ENCODE data around the gene PELI3. TPM values are rescaled to one million over a fixed set of nuclear protein-coding genes. Genes with fewer than 3 reads are reported as not detected.

The PELI3 gene
- total RNA-seq, 2 experiments from 2014 or later = 5.7 to 7.0 TPM

GRCh38 chr11:66489636-66490035, 22.9 kb downstream of the PELI3 start:
- ATAC-seq (no peak), DNase-seq (no peak)
- Mint-ChIP-seq H3K27me3 (no peaks in the 10 kb centered on the region), H3K36me3 (ENCODE audit: low read depth) (peaks cover 24% of the 10 kb centered on the region), H3K9me3 (ENCODE audit: low read depth) (no peaks in the 10 kb centered on the region), H3K4me1 (peaks cover 3% of the 10 kb centered on the region), H3K4me3 (no peak overlapping the region), H3K27ac (no peak overlapping the region)
- POLR2A ChIA-PET = no interaction called here
- CTCF ChIA-PET = interaction anchor here (0.6 kb wide), 1 partner anchor 10 kb away, joined by 3 read pairs; the partner anchor contains the start of gene DPP3
- intact Hi-C loops (cut with DNase I, micrococcal nuclease) = no loop called here

GRCh38 chr11:66491315-66491935, 24.7 kb downstream of the PELI3 start:
- H3K27me3 Mint-ChIP-seq = no peaks in the 10 kb centered on the region
- H3K27ac Mint-ChIP-seq = no peak overlapping the region
- no peaks in the 10 kb centered on the region for H3K9me3 Mint-ChIP-seq (ENCODE audit: low read depth)
- H3K36me3 Mint-ChIP-seq (ENCODE audit: low read depth) = peaks cover 19% of the 10 kb centered on the region
- ChIA-PET CTCF (interaction anchor here (1.4 to 1.7 kb wide), 4 partner anchors 8 to 103 kb away, joined by 3 to 4 read pairs (median 4); partner anchors contain the start of gene DPP3), POLR2A (no interaction called here)
- no peaks in the 10 kb centered on the region for H3K4me1 Mint-ChIP-seq
- no peak overlapping the region for H3K4me3 Mint-ChIP-seq
- DNase-seq = no peak
- intact Hi-C loops (cut with DNase I, micrococcal nuclease) = no loop called here
- ATAC-seq = no peak

- Mint-ChIP-seq H3K27me3 (no peaks in the 10 kb centered on the region), H3K9me3 (ENCODE audit: low read depth) (no peaks in the 10 kb centered on the region), H3K27ac (no peak overlapping the region), H3K4me1 (no peaks in the 10 kb centered on the region), H3K4me3 (no peak overlapping the region), H3K36me3 (ENCODE audit: low read depth) (peaks cover 21% of the 10 kb centered on the region)
- ATAC-seq (no peak), DNase-seq (no peak)
- intact Hi-C loops (cut with DNase I, micrococcal nuclease) = no loop called here
- CTCF ChIA-PET = interaction anchor here (0.6 to 1.7 kb wide), 5 partner anchors 9 to 283 kb away, joined by 3 to 4 read pairs (median 3); partner anchors contain the start of gene DPP3
- POLR2A ChIA-PET = interaction anchor here (1.1 kb wide), 1 partner anchor 12 kb away, joined by 3 read pairs; the partner anchor contains the start of gene DPP3
Measured at GRCh38 chr11:66492161-66492865, 25.6 kb downstream of the PELI3 start.

- Mint-ChIP-seq H3K27me3 (no peaks in the 10 kb centered on the region), H3K4me1 (no peaks in the 10 kb centered on the region), H3K9me3 (ENCODE audit: low read depth) (no peaks in the 10 kb centered on the region), H3K36me3 (ENCODE audit: low read depth) (peaks cover 24% of the 10 kb centered on the region), H3K4me3 (no peak overlapping the region), H3K27ac (no peak overlapping the region)
- POLR2A ChIA-PET = interaction anchor here (1.1 kb wide), 1 partner anchor 13 kb away, joined by 3 read pairs; the partner anchor contains the start of gene DPP3
- intact Hi-C loops (cut with DNase I, micrococcal nuclease) = no loop called here
- DNase-seq (no peak), ATAC-seq (no peak)
- CTCF ChIA-PET = interaction anchor here (0.6 to 1.7 kb wide), 4 partner anchors 13 to 284 kb away, joined by 3 to 4 read pairs (median 3); partner anchors contain the start of gene DPP3
Measured at GRCh38 chr11:66493130-66493529, 26.4 kb downstream of the PELI3 start.

DNA sequence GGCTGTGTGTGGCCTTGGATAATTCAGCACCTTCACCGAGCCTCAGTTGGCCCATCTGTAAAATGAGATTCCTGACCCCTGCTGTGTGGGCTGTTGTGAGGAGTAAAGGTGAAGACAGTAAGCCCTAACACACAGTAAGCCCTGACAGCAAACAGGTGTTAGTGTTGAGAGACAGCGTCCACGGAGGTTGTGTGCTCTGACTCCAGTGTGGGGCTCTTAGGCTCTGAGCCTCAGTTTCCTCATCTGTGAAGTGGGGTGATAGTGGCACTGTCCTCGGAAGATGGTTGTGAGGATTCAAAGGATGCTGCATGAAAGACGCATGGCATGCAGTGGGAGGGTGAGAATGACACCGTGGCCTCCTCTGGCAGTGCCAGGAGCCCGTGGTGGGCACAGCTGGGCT, 27.8 kb downstream of the PELI3 start:
- H3K4me3 Mint-ChIP-seq = no peak overlapping the region
- H3K27ac Mint-ChIP-seq = no peak overlapping the region
- POLR2A ChIA-PET = no interaction called here
- ATAC-seq (no peak), DNase-seq (no peak)
- H3K27me3 Mint-ChIP-seq = no peaks in the 10 kb centered on the region
- H3K4me1 Mint-ChIP-seq = no peaks in the 10 kb centered on the region
- intact Hi-C loops (cut with DNase I, micrococcal nuclease) = no loop called here
- CTCF ChIA-PET = no interaction called here
- H3K36me3 Mint-ChIP-seq (ENCODE audit: low read depth) = peaks cover 29% of the 10 kb centered on the region
- no peaks in the 10 kb centered on the region for H3K9me3 Mint-ChIP-seq (ENCODE audit: low read depth)

GRCh38 chr11:66494935-66495334, 28.2 kb downstream of the PELI3 start:
- intact Hi-C loops (cut with DNase I, micrococcal nuclease) = no loop called here
- H3K27ac Mint-ChIP-seq = no peak overlapping the region
- no peak overlapping the region for H3K4me3 Mint-ChIP-seq
- H3K27me3 Mint-ChIP-seq = no peaks in the 10 kb centered on the region
- H3K4me1 Mint-ChIP-seq = no peaks in the 10 kb centered on the region
- DNase-seq = no peak
- POLR2A ChIA-PET = no interaction called here
- CTCF ChIA-PET = no interaction called here
- no peaks in the 10 kb centered on the region for H3K9me3 Mint-ChIP-seq (ENCODE audit: low read depth)
- no peak for ATAC-seq
- peaks cover 31% of the 10 kb centered on the region for H3K36me3 Mint-ChIP-seq (ENCODE audit: low read depth)

DNA sequence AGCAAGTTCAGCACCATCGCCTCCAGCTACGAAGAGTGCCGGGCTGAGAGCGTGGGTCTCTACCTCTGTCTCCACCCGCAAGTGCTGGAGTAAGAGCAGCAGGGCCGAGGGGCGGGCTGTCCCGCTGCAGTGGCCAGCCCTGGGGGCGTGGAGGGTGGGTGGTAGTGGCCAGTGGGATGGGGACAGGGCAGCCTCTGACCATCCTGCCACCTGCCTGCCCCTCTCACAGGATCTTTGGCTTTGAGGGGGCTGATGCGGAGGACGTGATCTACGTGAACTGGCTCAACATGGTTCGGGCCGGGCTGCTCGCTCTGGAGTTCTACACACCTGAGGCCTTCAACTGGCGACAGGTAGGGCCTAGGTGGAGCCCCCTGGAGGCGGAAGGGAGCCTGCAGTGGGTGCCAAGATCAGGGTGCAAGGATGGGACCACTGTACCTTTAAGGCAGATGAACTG, 28.7 kb downstream of the PELI3 start:
- CTCF ChIA-PET = no interaction called here
- no peaks in the 10 kb centered on the region for H3K27me3 Mint-ChIP-seq
- no peak overlapping the region for H3K27ac Mint-ChIP-seq
- intact Hi-C loops (cut with DNase I, micrococcal nuclease) = no loop called here
- ATAC-seq = no peak
- no peaks in the 10 kb centered on the region for H3K9me3 Mint-ChIP-seq (ENCODE audit: low read depth)
- peak; percentile 47 for DNase-seq
- H3K36me3 Mint-ChIP-seq (ENCODE audit: low read depth) = peaks cover 30% of the 10 kb centered on the region
- POLR2A ChIA-PET = no interaction called here
- no peaks in the 10 kb centered on the region for H3K4me1 Mint-ChIP-seq
- H3K4me3 Mint-ChIP-seq = no peak overlapping the region

DNA sequence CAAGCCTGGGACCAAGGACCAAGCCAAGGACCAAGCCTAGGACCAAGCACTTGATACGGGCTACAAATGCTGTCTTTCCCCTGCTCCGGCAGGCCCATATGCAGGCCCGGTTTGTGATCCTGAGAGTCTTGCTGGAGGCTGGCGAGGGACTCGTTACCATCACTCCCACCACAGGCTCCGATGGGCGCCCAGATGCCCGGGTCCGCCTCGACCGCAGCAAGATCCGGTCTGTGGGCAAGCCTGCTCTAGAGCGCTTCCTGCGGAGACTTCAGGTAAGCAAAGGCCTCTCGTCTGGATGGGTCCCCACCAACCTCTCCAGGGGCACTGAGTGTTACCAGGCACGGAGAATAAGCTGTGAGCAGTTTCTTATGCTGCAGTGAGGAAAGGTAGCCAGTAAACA, 30.5 kb downstream of the PELI3 start:
- Mint-ChIP-seq H3K36me3 (ENCODE audit: low read depth) (peaks cover 28% of the 10 kb centered on the region), H3K27me3 (no peaks in the 10 kb centered on the region), H3K4me3 (no peak overlapping the region), H3K4me1 (no peaks in the 10 kb centered on the region), H3K9me3 (ENCODE audit: low read depth) (no peaks in the 10 kb centered on the region), H3K27ac (no peak overlapping the region)
- CTCF ChIA-PET = no interaction called here
- intact Hi-C loops (cut with DNase I, micrococcal nuclease) = no loop called here
- POLR2A ChIA-PET = no interaction called here
- ATAC-seq = no peak
- DNase-seq = no peak

DNA sequence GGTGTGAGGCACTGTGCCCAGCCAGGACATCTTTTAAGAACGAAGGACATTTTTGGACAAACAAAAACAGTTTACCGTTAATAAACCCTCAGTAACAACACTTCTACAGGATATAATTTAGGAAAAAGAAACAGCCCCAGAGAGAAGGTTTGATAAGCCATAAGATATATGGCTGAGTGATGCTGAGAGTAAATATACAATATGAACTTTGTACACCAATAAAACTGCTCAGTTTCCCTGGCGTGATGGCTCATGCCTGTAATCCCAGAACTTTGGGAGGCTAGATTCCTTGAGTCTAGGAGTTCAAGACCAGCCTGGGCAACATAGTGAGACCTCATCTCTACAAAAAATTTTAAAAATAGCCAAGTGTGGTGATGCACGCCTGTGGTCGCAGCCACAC, 31.8 kb downstream of the PELI3 start:
- H3K27me3 Mint-ChIP-seq = no peaks in the 10 kb centered on the region
- no peak for DNase-seq
- H3K9me3 Mint-ChIP-seq (ENCODE audit: low read depth) = no peaks in the 10 kb centered on the region
- intact Hi-C loops (cut with DNase I, micrococcal nuclease) = no loop called here
- ChIA-PET CTCF (no interaction called here), POLR2A (no interaction called here)
- peaks cover 24% of the 10 kb centered on the region for H3K36me3 Mint-ChIP-seq (ENCODE audit: low read depth)
- H3K4me1 Mint-ChIP-seq = no peaks in the 10 kb centered on the region
- ATAC-seq = no peak
- no peak overlapping the region for H3K27ac Mint-ChIP-seq
- no peak overlapping the region for H3K4me3 Mint-ChIP-seq

DNA sequence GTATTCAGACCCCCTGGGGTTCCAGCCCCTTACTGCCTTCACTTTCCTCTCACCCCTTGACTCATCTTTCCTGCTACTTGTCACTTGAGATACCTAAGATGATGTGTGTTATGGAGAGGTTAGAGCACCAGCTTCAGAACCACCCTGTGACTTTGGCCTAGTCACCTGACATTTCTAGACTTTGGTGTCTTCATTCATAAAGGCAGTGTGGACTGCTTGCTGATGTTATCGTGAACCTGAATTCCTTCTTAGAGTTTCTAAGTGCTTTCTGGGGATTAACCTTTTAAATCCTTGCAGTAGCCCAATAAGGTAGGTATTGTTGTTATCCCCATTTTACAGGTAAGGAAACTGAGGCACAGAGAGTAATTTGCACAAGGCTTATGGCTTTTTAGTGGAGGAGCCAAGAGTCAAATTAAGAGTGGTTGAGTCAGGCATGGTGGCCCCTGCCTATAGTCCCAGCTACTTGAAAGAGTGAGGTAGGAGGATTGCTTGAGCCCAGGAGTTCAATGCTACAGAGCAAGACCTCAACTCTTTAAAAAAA, 38.6 kb downstream of the PELI3 start:
- ATAC-seq (no peak), DNase-seq (no peak)
- POLR2A ChIA-PET = no interaction called here
- Mint-ChIP-seq H3K4me1 (peaks cover 3% of the 10 kb centered on the region), H3K9me3 (ENCODE audit: low read depth) (no peaks in the 10 kb centered on the region), H3K36me3 (ENCODE audit: low read depth) (peaks cover 10% of the 10 kb centered on the region), H3K27ac (no peak overlapping the region), H3K27me3 (no peaks in the 10 kb centered on the region), H3K4me3 (no peak overlapping the region)
- intact Hi-C loops (cut with DNase I, micrococcal nuclease) = no loop called here
- CTCF ChIA-PET = no interaction called here

GRCh38 chr11:66509131-66509561, 42.4 kb downstream of the PELI3 start:
- intact Hi-C loops (cut with DNase I, micrococcal nuclease) = no loop called here
- ATAC-seq = peak; percentile 28
- no peak overlapping the region for H3K27ac Mint-ChIP-seq
- POLR2A ChIA-PET = interaction anchor here (0.6 kb wide), 1 partner anchor 9 kb away, joined by 3 read pairs; no protein-coding TSS in a partner anchor
- H3K4me1 Mint-ChIP-seq = peaks cover 10% of the 10 kb centered on the region
- H3K9me3 Mint-ChIP-seq (ENCODE audit: low read depth) = no peaks in the 10 kb centered on the region
- CTCF ChIA-PET = interaction anchor here (0.6 to 2.1 kb wide), 4 partner anchors 30 to 259 kb away, joined by 3 to 8 read pairs (median 3); partner anchors contain the start of gene RBM4B
- peak; percentile 15 for DNase-seq
- H3K36me3 Mint-ChIP-seq (ENCODE audit: low read depth) = peaks cover 8% of the 10 kb centered on the region
- H3K27me3 Mint-ChIP-seq = no peaks in the 10 kb centered on the region
- H3K4me3 Mint-ChIP-seq = no peak overlapping the region

Data from activated CD4-positive, alpha-beta T cell treated with anti-CD3 and anti-CD28 coated beads for 36 hours (primary cell).